HG03095 (cell line): ENCODE data around the gene RNF145.
A peak's percentile ranks its signal among the peaks of the same experiment; 100 is the strongest.

Experiments used
- ATAC-seq: cut with Tn5 transposase; IDR thresholded peaks from one replicate; pipeline ENCODE4 v1.9.1; 2021; ENCODE audit warnings: moderate library complexity; ENCODE audit not compliant: unreplicated experiment

RNF145 gene

DNA sequence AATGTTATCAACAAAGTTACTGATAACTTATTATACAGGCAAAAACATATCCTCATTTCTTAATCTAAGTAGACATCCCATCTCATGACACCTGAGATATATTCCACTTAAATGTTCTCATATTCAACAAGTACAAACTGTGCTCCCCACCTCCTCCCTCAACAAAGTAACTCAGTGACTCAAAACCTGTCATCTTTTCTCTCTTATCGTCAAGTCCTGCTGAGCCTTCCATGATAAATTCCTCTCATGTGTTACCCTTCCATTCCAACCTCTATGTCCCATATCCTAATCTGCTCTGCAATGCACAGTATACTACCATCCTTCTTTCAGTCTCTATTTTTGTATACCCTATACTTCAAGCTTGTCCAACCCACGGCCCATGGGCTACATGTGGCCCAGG, 13.6 kb downstream of the RNF145 start:
- ATAC-seq: no peak

DNA sequence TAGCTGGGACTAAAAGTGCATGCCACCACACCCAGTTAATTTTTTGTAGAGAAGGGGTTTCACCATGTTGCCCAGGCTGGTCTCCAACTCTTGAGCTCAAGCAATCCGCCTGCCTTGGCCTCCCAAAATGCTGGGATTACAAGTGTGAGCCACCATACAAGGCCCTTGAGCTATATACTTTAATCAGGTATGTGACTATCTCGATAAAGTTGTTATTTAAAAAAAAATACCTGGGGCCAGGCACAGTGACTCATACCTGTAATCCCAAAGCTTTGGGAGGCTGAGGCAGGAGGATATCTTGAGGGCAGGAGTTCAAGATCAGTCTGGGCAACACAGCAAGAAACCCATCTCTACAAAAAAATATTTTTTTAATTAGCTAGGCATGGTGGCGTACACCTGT, 19.2 kb downstream of the RNF145 start:
- ATAC-seq: no peak

DNA sequence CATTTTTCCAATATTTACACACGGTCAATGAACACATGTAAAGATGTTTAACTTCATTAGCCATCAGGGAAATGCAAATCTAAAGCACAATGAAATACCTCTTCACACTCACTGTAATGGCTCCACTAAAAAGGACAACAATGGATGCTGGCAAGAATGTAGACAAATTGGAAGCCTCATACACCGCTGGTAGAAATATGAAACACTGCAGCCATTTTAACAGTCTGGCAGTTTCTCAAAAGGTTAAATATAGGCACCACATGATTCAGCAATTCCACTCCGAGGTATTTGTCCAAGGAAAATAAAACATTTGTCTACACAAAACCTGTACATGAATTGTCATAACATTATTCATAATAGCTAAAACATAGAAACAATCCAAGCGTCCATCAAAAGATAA, 20.0 kb downstream of the RNF145 start:
- no peak for ATAC-seq

DNA sequence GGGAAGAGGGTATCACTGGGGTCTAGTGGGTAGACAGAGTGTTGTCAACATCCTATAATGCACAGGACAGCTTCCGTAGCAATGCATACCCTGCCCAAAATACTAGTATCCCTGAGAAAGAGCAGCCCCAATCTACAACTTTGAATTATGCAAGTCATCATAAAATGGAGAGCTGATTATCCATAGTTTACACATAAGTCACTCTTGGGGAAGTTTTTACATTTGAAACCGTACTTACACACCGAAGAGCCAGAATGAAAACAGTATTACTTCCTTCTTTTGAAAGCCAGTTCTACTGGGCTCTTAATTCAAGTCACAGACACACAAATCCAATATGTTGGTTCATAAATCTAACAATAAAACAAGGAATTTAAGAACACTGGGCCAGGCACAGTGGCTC, 21.6 kb downstream of the RNF145 start:
- ATAC-seq: no peak

DNA sequence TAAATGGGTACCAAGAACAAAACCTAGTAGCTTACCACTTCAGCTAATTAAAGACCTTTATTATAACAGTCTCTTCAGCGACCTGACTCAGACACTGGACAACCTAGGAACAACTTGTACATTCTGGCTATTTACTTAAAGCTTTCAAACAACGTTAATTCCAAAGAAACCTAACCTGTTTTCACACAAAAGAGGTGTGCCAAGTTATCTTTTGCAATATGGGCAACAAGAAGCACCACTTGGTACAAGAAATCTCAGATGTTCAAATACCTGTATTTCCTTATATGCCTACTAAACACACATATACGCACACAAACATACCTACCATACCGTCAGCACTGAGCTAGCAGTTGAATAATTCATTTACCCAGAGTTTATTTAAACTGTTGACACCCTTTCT, 23.0 kb downstream of the RNF145 start:
- no peak for ATAC-seq

DNA sequence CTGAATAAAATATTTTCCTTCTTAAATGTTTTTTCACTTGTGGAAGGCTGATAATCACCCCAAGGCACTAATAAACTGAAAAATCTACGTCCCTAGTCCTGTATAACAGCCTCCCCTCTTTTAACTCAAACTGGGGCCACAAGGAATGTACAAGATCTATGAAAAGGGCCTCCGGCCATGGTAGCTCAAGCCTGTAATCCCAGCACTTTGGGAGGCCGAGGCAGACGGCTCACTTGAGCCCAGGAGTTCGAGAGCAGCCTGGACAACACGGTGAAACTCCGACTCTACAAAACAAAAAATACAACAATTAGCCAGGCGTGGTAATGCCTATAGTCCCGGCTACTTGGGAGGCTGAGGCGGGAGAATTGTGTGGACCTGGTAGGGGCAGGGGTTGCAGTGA, 23.6 kb downstream of the RNF145 start:
- no peak for ATAC-seq

DNA sequence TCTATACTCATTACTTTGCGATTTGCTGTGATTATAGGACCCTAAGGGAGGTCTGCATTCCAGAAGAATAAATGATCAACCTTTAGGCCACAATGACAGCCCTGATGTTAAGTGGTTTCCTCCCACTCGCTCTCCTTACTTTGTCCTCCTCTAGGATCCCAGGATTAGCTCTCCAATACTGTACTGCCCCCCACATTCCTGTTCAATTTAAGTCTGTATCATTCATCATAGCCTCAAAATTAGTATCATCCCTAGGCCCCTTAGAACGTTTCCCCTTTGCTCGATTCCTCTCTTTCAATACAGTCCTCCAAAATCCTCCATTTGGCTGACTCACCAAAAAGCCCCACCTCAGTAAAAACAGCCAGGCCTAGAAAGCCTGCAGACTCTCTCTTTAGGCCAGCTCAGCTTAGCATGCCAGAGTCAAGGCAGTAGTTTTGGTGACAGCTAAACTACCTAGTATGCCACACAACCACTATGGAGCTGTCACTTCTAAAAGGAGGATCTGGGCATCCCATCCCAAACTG, 24.4 kb downstream of the RNF145 start:
- ATAC-seq: no peak

DNA sequence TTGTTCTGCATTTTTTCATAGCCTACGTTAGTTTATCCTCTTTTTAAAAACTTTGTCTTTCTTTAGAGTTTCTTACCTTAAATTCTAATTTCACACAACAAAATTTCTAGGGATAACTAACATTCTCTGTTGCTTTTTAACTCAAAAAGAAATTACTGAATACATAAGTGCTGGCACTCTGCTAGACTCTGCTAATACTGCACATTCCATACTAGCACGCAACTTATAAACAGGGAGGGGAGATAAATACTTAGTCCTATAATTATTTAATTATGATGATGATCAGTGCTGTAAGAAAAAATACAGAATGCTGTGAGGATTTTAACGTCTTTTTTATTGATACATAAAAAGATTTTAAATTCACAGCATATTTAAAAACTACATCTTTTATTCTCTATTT, 25.1 kb downstream of the RNF145 start:
- no peak for ATAC-seq

DNA sequence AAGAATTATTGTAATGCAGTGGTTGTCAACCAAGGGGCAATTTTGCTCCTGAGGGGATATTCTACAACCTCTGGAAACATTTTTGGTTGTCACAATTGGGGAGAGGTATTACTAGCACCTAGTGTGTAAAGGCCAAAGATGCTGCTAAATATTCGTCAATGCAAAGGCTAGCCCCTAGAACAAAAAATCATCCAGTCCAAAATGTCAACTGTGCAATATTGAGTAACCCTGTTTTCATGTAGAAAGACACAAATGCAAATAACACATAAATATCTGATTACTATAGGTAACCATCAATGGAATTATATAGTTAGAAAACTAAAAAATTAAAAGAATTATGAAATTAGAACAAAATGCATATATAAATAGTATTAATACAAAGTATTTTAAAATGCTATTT, 26.1 kb downstream of the RNF145 start:
- ATAC-seq: no peak

DNA sequence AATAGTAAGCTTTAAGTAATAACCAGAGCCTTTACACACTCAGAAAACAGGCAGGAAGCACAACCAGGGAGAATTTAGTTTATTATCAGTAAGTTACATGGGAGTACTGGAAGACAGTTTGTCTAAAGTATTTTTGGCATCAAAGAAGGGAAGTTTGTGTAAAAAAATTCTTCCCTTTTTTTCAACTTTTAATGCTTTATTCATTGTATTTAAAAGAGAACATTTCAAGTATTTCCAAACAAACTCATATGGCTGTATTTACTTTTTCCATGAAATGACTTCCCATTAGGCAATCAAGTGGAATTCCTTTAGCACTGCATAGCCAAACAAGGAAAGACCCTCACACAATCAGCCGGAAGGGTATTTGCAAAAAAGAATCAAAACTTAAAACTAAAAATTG, 26.7 kb downstream of the RNF145 start:
- ATAC-seq: no peak

DNA sequence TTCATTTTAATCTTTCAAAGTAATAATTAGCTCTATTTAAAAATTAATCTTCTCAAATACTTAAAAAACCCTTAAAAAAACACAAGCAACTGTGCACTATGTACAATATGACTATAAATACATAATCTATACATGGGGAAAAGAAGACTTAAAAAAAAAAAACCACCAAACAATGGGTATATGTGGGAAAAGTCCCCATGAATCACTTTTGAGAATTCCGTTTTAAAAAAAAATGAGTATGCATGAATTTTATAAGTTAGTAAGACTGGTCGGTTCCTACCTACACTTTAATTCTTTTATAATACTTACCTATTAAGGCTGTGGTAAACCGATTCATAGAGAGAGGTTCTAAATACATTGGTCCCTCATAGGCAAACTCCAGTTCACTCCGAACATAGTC, 27.7 kb downstream of the RNF145 start:
- no peak for ATAC-seq

DNA sequence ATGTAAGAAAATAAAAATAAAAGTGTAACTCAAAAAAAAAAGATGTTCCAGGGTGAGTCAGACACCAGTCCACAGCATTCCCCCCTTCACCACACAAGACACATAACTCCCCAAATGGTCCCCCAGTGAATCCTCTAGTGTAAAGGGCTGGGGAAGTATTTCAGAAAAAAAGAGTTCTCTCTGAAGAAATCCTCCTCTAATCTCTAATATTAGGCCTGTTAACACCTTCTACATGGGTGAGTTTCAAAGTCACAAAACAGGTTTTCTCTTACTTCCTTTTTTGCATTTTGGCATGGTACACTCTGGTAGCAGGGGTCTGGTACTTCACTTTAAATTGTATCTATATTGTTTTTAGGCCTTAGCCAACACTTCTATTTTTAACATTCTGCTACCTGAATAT, 28.2 kb downstream of the RNF145 start:
- peak; percentile 44 for ATAC-seq

DNA sequence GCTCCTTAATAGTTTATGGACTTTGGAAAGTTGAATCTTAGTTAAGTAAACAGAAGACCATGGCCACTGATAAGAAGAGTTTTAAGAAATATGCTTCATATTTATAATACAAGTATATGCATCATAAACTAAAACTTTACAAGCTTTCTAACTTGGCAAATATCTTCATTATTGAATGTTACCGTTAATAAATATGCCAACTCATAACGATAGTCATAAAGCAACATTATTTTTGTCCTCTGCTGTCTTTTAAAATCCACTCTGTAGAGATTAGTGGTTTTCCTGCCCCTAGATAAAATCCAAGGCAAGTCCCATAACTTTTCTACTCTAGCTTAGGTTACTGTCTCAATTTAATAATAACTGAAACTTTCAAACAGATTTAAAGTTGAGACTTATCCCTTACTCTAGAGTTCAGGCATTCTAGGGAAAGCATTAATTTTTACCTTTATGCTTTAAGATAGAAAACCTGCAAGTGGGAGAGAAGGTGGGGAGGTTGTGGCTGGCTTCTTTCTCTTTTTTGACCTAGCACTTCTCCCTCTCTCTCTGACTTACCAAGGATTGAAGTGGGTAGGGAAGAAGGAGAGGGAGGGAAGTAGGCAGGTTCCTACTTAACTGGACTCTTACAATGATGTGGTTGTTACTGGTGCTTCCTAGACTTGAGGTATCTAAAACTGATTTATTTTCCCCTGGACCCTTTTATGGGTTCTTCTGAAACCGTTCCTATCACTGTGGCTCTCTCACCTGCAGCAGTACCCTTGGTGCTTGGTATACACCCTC, 29.6 kb downstream of the RNF145 start:
- ATAC-seq: no peak

DNA sequence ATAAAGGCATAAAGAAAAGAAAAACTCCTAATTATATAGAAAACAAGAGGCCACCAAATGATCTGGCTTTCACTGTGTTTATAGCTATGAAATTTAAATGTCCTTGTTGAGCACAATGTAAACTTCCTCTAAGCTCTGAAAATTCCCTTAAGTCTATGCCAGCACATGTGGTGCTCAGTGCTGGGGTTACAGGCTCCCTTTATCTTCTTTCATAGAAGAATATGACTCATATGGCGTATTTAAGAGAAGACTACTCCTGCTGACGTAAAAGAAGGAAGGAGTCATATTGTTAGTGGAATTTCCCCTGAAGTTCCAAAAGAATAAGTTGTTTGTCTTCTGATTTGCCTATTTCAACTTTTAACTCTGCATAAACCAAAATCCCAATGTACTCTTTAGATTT, 30.4 kb downstream of the RNF145 start:
- ATAC-seq: peak; percentile 61

DNA sequence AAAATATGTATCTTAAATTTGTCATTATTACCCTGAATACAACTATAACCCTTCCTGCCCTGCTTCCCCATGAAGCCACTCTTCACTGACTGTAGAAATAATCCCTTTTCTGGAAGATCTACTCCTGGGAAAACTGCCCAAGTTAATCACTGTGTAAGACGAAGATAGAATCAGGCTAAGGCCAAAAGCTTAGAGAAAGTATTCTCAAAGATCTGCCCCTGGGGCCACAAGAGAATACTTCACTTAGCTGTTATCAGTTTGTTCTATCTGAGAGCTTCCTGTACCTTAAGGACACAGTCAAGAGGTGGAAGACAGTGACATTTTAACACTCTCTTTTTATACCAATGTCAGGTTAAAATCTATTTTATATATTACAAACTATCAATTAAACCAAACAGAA, 33.8 kb downstream of the RNF145 start:
- ATAC-seq: no peak

DNA sequence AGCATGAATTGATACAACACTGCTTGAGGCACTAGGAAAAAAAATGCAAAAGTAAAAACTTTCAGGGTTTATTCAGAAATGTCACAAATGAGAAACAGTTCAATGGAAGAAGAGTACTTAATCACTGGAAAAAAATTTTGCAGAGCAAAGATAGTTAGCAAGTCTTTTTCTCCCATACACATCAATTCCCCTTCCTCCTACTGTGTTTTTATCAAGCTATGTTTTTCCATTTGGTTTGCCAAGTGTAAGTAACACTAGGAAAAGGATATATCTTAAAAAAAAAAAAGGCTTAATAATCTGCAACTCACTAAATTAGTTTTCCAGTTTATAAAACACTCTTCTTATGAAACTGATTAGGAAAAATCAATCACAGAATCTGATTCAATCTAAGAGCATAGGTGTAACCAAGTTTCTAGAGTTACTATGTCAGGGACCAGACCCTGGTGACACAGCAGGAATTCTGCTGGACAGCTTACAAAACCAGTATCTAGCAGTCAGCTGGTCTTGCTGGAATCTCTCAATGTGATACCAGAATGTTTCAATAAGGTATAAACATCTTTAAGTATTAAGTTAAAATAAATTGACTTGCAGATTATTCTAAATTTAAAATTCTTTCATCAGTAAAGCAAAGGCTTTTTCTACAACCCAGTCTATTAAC, 34.7 kb downstream of the RNF145 start:
- ATAC-seq: no peak

DNA sequence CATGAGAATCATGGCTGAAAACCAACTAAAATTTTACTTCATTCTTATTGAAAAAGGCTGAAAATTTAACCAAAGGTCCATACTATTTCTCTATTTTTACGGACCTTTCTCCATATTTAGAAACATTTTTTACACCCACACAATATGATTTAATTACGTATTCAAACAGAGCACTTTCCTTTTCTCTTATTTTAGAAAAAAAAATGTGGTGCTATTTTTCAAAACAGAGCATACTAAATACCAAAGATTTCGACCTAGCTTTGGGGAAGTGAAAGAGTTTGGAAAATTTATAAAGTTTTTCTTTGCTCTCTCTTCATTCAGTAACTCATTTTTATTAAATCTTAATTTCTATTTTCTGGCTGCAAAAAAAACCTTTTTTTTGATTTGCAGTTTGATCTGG, 38.1 kb downstream of the RNF145 start:
- no peak for ATAC-seq

DNA sequence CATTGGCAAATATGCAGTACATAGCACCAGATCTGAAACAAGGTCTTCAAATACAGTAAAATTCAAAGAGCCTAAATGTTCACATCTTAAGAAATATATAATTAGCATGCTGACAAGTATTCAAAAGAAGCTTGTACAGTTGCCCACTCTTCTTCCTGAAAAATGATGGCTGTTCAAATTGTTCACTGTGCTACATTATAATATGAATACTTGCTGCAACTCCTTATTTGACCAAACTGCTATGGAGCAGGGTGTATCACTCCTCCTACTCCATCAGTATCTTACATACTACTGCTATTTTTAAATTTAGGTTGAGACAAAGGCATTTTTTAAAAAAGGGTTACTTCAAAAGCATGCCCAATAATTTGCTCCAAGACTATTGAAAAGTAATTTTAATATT, 39.3 kb downstream of the RNF145 start:
- no peak for ATAC-seq

DNA sequence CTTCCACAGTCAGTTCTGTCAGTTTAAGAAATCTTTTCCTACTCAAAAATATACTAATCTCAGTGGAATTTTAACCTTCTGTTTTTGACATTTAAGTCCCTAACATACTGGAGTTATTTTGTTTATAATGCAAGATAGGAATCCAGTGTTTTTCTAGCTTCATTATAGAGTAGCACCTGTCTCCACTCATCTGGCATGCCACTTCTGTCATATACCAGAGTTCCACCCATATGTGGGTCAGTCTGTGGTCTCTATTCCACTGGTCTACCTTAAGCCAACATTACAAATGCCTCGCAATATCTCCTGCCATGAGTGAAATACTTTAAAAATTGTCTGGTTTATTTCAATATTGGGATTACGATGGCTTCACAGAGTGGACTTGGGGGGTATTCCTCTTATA, 42.9 kb downstream of the RNF145 start:
- ATAC-seq: no peak

DNA sequence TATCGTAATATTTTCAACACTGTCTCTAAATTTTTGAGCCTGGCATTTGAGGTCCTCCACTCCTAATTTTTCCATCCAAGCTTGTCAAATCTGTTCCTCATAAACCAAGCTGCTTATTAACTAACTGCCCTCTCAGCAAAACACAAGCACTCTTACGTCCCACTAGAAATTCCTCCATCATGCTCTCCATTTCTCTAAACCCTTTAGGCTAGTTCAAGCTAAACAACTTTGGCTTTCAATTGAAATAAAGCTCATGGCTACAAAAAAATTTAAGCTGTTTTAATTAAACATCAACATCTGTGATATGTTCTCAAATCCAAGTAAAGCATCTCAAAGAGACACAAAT, 45.7 kb downstream of the RNF145 start:
- no peak for ATAC-seq

DNA sequence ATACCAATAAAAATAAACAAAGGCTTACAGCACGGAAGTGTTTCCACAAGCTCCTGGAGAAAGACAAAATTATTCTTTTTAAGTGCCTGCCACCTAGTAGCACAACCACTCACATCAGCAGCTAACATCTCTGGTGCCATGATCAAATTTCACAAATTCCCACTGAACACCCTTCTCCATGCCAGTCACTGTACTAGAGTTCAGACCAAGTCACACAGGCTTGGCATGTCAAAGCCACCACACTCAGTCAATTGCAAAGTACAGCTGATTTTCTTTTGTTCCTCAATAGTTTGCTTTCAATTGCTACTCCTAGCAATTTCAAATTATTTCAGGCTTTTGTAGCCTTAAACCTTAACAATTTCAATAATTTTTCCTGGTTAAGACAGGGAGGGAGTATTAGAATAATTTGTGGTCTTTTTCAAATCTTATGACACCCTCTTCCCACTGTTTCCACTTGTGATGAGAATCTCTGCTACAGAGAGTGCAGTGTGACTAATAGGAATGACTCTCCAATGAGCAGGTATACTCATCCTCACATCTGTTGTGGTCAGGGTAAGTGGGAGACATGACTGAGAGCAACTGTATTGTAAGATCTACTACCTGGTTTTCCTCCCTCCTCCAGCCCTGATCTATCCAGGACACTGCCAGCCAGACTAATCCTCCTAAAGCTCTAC, 46.2 kb downstream of the RNF145 start:
- ATAC-seq: no peak
